ENCODE measurements around the gene PLEKHA6.

Gene PLEKHA6

GRCh38 chr1:204283711-204284651 is 75.7 kb downstream of the PLEKHA6 start:
- no peak for DNase-seq (ENCODE audit: low spot score)

GRCh38 chr1:204282761-204283221 is 76.9 kb downstream of the PLEKHA6 start:
- no peak for DNase-seq (ENCODE audit: low spot score)

- DNase-seq (ENCODE audit: low spot score): no peak
Observed at GRCh38 chr1:204280099-204280961, 79.4 kb downstream of the PLEKHA6 start.

- DNase-seq (ENCODE audit: low spot score): no peak
Observed at GRCh38 chr1:204278958-204279357, 80.8 kb downstream of the PLEKHA6 start.

- DNase-seq (ENCODE audit: low spot score): no peak
Observed at GRCh38 chr1:204278251-204278650, 81.5 kb downstream of the PLEKHA6 start.

GRCh38 chr1:204277563-204278219 is 82.0 kb downstream of the PLEKHA6 start:
- no peak for DNase-seq (ENCODE audit: low spot score)

- DNase-seq (ENCODE audit: low spot score): no peak
Observed at GRCh38 chr1:204275695-204276370, 83.9 kb downstream of the PLEKHA6 start.

- no peak for DNase-seq (ENCODE audit: low spot score)
Observed at GRCh38 chr1:204274446-204274845, 85.3 kb downstream of the PLEKHA6 start.

- no peak for DNase-seq (ENCODE audit: low spot score)
Observed at GRCh38 chr1:204272505-204272904, 87.2 kb downstream of the PLEKHA6 start.

GRCh38 chr1:204271970-204272369 is 87.8 kb downstream of the PLEKHA6 start:
- DNase-seq (ENCODE audit: low spot score): no peak

GRCh38 chr1:204268101-204268500 is 91.6 kb downstream of the PLEKHA6 start:
- DNase-seq (ENCODE audit: low spot score): no peak

GRCh38 chr1:204267191-204267601 is 92.5 kb downstream of the PLEKHA6 start:
- no peak for DNase-seq (ENCODE audit: low spot score)

GRCh38 chr1:204266504-204267034 is 93.2 kb downstream of the PLEKHA6 start:
- DNase-seq (ENCODE audit: low spot score): no peak

- no peak for DNase-seq (ENCODE audit: low spot score)
Observed at GRCh38 chr1:204265665-204266064, 94.1 kb downstream of the PLEKHA6 start.

- DNase-seq (ENCODE audit: low spot score): no peak
Observed at GRCh38 chr1:204264805-204265204, 94.9 kb downstream of the PLEKHA6 start.

- DNase-seq (ENCODE audit: low spot score): no peak
Observed at GRCh38 chr1:204263254-204263910, 96.3 kb downstream of the PLEKHA6 start.

GRCh38 chr1:204262506-204263253 is 97.0 kb downstream of the PLEKHA6 start:
- no peak for DNase-seq (ENCODE audit: low spot score)

GRCh38 chr1:204261746-204262505 is 97.8 kb downstream of the PLEKHA6 start:
- no peak for DNase-seq (ENCODE audit: low spot score)

- DNase-seq (ENCODE audit: low spot score): no peak
Observed at GRCh38 chr1:204261266-204261665, 98.5 kb downstream of the PLEKHA6 start.

Measured in ecto neural progenitor cell (in vitro differentiated cells).